SKM-1 (cell line): Measurements from ENCODE around the gene SYT8.
A peak's percentile ranks its signal among the peaks of the same experiment; 100 is the strongest.

ENCODE experiments used
- DNase-seq: peaks from one replicate; lab custom pipeline; 2025; ENCODE audit not compliant: unreplicated experiment; lab: John Stamatoyannopoulos, UW

SYT8 gene

DNA sequence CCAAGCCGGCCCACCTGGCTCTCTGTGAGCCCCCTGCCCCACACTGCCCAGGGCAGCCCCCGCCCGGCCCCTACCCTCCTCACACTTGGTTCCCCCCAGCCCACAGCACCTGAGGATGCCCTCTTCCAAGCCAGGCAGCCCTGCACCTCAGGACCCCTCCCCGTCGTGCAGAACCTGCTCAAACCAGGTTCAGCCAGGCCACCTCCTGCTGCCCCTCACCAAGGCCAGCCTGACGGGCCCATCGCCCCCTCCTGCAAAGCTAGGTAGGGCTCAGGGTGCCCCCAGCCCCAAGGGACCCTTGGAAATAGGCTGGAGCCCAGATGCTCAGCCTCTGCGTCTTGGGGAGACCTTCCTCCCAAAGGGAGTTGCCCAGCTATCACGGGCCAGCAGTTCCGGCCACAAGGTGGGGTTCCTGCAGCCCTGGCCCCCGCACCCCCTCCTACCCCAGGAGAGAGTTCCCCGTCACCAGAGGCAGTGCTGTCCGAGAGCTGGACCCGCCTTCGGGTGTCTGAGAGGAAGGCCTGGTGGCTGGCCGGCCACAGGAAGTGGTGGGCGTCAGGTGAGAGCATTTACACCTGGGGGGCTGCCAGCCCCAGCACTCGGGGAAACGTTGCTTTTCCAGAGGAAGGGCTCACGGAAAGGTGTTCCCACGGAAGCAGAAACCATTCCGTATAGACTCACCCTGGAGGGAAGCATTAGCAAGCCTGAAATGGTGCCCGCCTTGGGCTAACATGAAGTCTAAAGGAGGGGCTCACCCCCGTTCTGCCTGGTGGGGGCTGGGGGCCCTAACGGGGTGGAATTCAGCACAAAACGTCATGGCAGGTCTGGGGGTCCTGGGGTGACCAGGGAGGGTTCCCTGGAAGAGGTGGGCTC lies 3.2 kb upstream of the SYT8 start:
- no peak for DNase-seq

DNA sequence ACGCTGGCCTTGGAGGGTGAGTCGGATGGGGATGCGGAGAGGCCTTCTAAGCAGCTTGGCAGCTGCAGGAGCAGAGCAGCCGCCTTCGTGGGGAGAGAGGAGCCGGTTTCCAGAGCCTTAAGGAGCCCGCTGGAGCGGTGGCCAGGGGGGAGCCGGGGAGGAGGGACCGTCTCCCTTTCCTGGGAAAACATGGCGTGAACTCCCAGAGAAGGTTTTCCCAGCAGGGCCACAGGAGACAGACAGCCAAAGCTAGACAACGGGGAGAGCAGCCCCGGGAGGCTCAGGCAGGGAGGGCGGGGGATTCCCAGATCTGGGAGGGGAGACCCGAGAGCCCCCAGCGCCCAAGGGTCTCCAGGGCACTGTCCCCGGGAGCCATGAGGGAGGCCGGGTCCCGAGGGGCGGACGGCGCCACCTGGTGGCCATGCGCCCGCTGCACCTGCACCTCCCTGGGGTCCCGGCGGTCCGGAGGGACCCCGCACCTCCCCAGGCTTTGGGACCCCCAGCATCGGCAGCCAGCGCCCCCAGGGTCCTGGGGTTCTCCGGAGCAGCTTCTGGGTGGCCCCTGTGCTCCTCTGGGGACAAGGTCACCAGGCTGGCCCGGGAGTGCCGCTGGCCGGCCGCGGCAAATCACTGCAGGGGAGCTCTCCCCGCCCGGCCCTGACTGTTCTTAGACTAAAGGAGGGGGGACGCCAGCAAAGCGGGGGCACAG lies 2.4 kb upstream of the SYT8 start:
- no peak for DNase-seq

- no peak for DNase-seq
These were observed 1.9 kb upstream of the SYT8 start for GRCh38 chr11:1832920-1833295.

DNA sequence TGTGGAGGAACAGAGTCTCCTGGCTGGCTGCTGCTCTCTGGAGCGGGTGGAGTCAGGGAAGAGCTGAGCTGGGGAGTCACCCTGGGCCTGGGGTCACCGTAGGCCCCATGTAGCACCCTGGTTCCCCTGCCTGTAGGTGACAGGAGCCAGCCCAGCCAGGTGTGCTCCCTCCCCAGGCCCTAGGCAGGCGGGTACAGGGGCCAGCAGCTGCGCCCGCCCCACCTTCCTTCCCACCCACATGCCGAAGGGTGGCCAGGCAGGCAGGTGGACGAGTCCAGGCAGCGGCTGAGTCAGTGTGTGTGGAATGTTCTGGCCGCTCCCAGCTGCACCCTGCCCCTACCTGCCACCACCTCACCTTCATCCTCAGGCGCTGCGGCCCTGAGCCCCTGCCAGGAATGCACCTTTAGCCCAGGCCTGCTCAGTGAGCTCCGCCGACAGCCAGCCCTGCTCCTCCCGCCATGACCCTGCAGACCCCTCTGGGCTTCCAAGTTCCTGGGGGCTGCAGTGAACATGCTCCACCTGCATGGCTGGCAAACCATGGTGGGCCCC lies 654 bp upstream of the SYT8 start:
- DNase-seq = no peak

- no peak for DNase-seq
These were observed 851 bp downstream of the SYT8 start for GRCh38 chr11:1835671-1836010.

DNA sequence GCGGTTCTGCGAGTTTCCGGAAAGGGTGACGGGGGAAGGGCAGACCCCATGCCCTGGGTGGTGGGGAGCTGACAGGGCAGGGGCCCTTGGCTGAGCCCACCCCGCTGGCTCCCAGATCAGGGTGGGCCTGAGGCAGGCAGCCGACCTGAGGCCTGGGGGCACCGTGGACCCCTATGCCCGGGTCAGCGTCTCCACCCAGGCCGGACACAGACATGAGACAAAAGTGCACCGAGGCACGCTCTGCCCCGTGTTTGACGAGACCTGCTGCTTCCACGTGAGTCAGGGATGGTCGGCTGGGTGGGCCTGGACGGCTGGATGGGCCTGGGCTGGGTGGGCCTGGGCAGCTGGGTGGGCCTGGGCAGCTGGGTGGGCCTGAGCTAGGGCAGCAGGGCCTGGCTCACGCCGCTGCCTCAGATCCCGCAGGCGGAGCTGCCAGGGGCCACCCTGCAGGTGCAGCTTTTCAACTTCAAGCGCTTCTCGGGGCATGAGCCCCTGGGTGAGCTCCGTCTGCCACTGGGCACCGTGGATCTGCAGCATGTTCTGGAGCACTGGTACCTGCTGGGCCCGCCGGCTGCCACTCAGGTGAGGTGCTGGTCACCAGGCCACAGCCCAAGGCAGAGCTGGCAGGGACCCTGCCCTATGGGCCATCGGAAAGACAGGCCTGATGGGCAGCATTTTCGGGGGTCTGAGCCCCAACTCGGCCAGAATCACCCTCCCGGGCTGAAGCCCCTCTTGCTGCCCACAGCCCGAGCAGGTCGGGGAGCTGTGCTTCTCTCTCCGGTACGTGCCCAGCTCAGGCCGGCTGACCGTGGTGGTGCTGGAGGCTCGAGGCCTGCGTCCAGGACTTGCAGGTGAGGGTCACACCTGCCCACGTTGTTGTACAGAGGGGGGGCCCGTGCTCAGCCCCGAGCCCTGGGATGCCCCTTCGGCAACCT lies 1.5 kb downstream of the SYT8 start:
- no peak for DNase-seq

GRCh38 chr11:1837171-1838076 lies 2.6 kb downstream of the SYT8 start:
- DNase-seq = no peak

DNA sequence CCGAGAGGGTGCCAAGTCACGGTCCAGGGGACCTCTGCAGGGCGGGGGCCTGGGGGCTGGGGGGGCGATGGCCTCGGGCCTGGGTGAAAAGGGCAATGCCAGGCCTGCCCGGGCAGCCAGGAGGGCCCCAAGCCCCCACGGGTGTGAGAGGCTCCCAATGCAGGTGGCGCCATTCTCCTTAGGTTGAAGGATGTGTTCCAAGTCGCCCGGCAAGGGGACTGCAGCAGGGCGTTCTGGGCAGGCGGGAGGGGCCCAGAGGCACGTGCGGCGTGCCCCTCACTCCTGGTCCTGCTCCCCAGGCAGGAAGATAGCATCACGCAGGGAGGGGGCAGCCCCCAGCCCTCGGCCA lies 3.3 kb downstream of the SYT8 start:
- DNase-seq = no peak

DNA sequence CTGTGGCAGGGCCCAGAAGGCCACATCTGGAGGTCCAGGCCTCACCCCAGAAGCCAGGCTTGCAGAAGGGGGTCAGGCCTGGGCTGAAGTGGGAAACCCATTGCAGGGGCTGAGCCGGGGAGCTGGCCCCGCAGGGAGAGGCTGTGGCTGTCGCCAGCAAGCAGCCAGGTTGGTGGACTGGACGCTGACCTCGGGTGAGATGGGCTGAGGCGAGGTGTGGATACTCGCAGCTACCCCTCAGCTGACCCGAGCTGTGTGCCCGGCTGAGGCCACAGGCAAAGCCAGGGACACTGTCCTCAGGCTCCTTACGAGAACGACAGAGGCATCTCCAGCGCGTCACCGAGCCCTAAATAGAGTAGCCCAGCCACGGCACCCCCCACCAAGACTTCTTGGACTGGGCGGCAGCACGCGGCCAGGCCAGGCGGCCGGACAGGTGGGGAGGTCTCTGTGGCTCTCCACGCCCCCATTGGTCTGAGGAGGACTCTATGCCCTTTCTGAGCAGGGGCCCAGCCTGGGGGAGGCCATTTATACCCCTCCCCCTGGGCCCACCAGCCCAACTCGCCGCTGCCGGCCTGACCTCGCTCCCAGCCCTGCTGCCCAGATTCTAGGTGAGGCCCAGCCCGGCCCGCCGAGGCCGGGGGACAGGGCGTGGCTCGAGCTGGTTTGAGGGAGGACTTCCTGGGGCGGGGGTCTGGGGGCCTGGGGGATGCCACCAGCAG lies 3.8 kb downstream of the SYT8 start, which contains the start of gene TNNI2:
Gene TNNI2, plus strand, starts transcription at position 556 of the 719 bp plus-strand sequence. CDS start 716 bp downstream, outside the sequence.
- no peak for DNase-seq

- no peak for DNase-seq
These were observed 4.6 kb downstream of the SYT8 start for GRCh38 chr11:1839204-1839923.

DNA sequence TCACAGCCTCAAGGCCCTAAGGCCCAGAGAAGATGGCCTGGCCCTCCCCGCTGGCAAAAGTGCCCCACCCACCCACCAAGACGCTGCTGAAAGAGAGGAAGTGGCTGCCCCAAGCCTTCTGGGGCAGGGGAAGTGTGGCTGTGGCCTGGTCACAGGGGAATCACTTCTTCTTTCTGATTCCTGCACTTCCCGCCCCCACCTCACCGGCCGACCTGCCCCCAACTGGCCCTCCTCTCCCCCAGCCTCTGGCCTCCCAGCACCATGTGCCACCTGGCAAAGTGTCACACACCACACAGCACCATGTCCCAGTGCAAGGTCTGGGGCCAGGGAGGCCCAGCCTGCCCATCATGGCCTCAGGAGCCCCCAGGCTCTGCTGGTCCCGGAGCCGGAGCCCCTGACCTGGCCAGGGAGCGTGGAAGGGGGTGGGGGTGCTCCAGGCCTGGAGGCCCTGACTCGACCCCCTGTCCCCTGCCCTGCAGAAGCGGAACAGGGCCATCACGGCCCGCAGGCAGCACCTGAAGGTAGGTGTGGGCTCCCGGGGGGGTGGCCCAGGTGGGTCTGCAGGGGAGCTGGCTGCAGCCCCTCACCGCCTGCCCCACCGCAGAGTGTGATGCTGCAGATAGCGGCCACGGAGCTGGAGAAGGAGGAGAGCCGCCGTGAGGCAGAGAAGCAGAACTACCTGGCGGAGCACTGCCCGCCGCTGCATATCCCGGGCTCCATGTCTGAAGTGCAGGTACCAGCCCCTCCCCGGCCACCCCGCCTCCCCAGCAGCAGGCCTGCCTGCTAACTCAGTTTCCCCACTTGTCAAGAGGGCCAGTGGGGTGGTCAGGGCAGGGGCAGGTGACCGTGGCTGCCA lies 5.4 kb downstream of the SYT8 start:
- peak; percentile 82 for DNase-seq

DNA sequence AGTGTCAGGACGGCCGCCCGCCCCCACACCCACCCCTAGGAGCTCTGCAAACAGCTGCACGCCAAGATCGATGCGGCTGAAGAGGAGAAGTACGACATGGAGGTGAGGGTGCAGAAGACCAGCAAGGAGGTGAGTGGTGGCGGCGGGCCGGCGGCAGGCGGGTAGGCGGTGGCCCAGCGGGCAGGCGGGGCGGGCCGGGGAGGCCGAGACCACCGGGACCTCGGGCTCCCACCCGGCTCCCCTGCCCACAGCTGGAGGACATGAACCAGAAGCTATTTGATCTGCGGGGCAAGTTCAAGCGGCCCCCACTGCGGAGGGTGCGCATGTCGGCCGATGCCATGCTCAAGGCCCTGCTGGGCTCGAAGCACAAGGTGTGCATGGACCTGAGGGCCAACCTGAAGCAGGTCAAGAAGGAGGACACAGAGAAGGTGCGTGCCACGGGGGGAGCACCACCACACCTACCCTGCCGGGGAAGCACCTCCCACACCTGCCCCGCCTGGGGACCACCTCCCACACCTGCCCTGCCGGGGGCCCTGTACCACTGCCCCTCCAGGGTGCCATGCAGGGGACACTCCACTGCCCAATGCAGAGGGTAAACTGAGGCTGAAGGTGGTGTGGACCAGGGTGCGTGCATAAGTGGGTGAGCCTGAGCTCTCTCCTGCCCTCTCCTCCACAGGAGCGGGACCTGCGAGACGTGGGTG lies 6.1 kb downstream of the SYT8 start:
- DNase-seq = no peak

DNA sequence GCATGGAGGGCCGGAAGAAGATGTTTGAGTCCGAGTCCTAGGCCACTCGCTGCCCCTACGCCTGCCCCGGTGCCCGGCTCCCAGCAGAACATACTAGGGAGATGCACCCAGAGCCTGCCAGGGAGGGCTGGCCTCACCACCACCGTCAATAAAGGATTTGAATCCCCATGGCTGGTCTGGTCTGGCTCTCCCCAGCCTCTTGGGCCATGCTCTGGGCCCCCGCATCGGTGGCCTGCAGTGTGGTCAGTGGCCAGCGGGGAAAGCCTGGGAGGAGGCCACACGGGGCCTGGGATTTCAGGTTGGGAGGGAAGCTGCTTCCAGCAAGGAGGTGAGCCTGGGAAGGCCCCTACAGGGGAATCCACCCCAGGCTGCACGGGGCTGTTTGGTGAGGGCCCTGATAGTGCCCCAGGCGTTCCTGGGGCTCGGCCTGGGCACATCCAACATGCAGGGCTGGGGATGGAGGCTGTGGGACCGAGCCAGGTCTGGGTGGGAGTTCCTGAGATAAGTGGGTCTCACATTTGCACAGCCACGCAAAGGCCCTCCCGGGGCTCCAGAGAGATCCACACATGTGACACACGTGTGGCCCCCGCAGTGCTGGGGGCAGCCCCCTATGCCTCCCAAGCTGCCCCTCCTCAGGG lies 6.8 kb downstream of the SYT8 start:
- DNase-seq = no peak

GRCh38 chr11:1842149-1843097 lies 7.6 kb downstream of the SYT8 start:
- DNase-seq = no peak

GRCh38 chr11:1843098-1843473 lies 8.3 kb downstream of the SYT8 start:
- DNase-seq = no peak

GRCh38 chr11:1843796-1844195 lies 9.0 kb downstream of the SYT8 start:
- DNase-seq = no peak
